Hepatocyte (in vitro differentiated cells): ENCODE results near the gene TM4SF4. TPM values are rescaled to one million over a fixed set of nuclear protein-coding genes. Genes with fewer than 3 reads are reported as not detected.

Experiments
- DNase-seq: peaks from one replicate; pipeline ENCODE4 v3.0.0-alpha.2; 2016; ENCODE audit warnings: low spot score
- H2AFZ ChIP-seq: fragments of 200-600 bp; sonication (generic); 2 replicates; pipeline ENCODE4 v1.6.0; 2016; ENCODE audit warnings: antibody characterized with exemption, mild to moderate bottlenecking
- H3K27ac ChIP-seq: fragments of 200-600 bp; sonication (generic); 2 replicates; pipeline ENCODE4 v1.5.1; 2016; ENCODE audit warnings: mild to moderate bottlenecking
- H3K27me3 ChIP-seq: fragments of 200-600 bp; sonication (generic); 2 replicates; pipeline ENCODE4 v1.6.1; 2016
- H3K36me3 ChIP-seq: fragments of 200-600 bp; sonication (generic); replicated peaks from 2 replicates; pipeline ENCODE4 v1.5.1; 2016; ENCODE audit warnings: low read depth; ENCODE audit not compliant: insufficient read depth
- H3K4me1 ChIP-seq: fragments of 200-600 bp; sonication (generic); 2 replicates; pipeline ENCODE4 v1.5.1; 2016; ENCODE audit warnings: mild to moderate bottlenecking, moderate library complexity; ENCODE audit not compliant: insufficient read depth
- H3K4me2 ChIP-seq: fragments of 200-600 bp; sonication (generic); 2 replicates; pipeline ENCODE4 v1.6.0; 2016
- H3K4me3 ChIP-seq: fragments of 200-600 bp; sonication (generic); 2 replicates; pipeline ENCODE4 v1.5.1; 2016; ENCODE audit warnings: mild to moderate bottlenecking
- H3K79me2 ChIP-seq: fragments of 200-600 bp; sonication (generic); 2 replicates; pipeline ENCODE4 v1.6.0; 2017; ENCODE audit warnings: mild to moderate bottlenecking
- H3K9me2 ChIP-seq: fragments of 200-600 bp; sonication (generic); replicated peaks from 2 replicates; pipeline ENCODE4 v1.6.0; 2017; ENCODE audit warnings: mild to moderate bottlenecking; ENCODE audit not compliant: insufficient read depth
- H3K9me3 ChIP-seq: fragments of 200-600 bp; sonication (generic); 2 replicates; pipeline ENCODE4 v1.5.1; 2016; ENCODE audit warnings: low read depth, mild to moderate bottlenecking
- H4K20me1 ChIP-seq: fragments of 200-600 bp; sonication (generic); 2 replicates; pipeline ENCODE4 v1.6.0; 2016; ENCODE audit warnings: mild to moderate bottlenecking; ENCODE audit not compliant: insufficient read depth, poor library complexity, severe bottlenecking
- EZH2 ChIP-seq: fragments of 200-600 bp; sonication (generic); IDR thresholded peaks from 2 replicates; pipeline ENCODE4 v1.6.1; 2016; ENCODE audit warnings: antibody characterized with exemption, mild to moderate bottlenecking, borderline replicate concordance
- EZH2phosphoT487 ChIP-seq: fragments of 200-600 bp; sonication (generic); IDR thresholded peaks from one replicate; pipeline ENCODE4 v1.6.1; 2018; ENCODE audit warnings: antibody characterized with exemption, mild to moderate bottlenecking, low read depth, moderate library complexity; ENCODE audit not compliant: unreplicated experiment, severe bottlenecking
- WGBS: methylation state at CpG from one replicate; pipeline ENCODE4 v1.1.6; 2016; ENCODE audit warnings: low lambda C conversion rate; ENCODE audit errors: missing lambda C conversion rate; 5-methylcytosine and 5-hydroxymethylcytosine counted together
- polyA plus RNA-seq: library from polyadenylated mRNA; unstranded; fragments of >200 nt; fragmentation: Nextera tagmentation; extraction: Ambion mirVana; gene quantifications from 2 replicates; pipeline ENCODE4 v1.2.1, GENCODE V29; 2016
- total RNA-seq: library from RNA; depleted of rRNA; stranded (reverse); fragments of >200 nt; gene quantifications from 2 replicates; pipeline ENCODE4 v1.2.3, GENCODE V29; 2014
- TF ChIP-seq, protein P1 (sequence below): fragments of 200-600 bp; sonication (generic); IDR thresholded peaks from 2 replicates; pipeline ENCODE4 v1.5.1; 2016; ENCODE audit warnings: antibody characterized with exemption, mild to moderate bottlenecking; ENCODE audit not compliant: poor library complexity

Gene TM4SF4
- total and polyA plus RNA-seq, 2 experiments from 2014 or later = 434 to 763 TPM

DNA sequence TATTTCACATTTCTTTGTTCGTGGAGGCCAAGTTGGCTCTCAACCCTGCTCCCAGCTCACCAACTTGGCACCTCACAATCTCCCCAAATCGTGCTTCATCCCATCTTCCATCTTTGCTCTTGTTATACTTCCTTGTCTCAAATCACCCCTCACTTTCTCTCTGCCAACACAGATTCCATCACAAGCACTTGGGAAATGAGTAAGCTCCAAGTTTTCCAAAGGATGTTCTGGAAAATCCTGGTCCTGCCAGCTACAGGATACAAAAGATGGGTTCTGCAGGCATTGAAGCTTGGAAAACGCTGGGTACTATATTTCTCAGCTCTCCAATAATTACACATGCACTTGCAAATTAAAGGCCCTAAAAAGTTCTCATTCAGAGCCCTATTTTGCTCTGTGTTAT, 4.1 kb upstream of the TM4SF4 start:
- DNase-seq = no peak
- no peak for TF ChIP-seq EZH2phosphoT487
- TF ChIP-seq, protein P1, sequence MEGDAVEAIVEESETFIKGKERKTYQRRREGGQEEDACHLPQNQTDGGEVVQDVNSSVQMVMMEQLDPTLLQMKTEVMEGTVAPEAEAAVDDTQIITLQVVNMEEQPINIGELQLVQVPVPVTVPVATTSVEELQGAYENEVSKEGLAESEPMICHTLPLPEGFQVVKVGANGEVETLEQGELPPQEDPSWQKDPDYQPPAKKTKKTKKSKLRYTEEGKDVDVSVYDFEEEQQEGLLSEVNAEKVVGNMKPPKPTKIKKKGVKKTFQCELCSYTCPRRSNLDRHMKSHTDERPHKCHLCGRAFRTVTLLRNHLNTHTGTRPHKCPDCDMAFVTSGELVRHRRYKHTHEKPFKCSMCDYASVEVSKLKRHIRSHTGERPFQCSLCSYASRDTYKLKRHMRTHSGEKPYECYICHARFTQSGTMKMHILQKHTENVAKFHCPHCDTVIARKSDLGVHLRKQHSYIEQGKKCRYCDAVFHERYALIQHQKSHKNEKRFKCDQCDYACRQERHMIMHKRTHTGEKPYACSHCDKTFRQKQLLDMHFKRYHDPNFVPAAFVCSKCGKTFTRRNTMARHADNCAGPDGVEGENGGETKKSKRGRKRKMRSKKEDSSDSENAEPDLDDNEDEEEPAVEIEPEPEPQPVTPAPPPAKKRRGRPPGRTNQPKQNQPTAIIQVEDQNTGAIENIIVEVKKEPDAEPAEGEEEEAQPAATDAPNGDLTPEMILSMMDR = no peak
- no peak for TF ChIP-seq EZH2
- H3K27ac ChIP-seq = no peak overlapping the region

DNA sequence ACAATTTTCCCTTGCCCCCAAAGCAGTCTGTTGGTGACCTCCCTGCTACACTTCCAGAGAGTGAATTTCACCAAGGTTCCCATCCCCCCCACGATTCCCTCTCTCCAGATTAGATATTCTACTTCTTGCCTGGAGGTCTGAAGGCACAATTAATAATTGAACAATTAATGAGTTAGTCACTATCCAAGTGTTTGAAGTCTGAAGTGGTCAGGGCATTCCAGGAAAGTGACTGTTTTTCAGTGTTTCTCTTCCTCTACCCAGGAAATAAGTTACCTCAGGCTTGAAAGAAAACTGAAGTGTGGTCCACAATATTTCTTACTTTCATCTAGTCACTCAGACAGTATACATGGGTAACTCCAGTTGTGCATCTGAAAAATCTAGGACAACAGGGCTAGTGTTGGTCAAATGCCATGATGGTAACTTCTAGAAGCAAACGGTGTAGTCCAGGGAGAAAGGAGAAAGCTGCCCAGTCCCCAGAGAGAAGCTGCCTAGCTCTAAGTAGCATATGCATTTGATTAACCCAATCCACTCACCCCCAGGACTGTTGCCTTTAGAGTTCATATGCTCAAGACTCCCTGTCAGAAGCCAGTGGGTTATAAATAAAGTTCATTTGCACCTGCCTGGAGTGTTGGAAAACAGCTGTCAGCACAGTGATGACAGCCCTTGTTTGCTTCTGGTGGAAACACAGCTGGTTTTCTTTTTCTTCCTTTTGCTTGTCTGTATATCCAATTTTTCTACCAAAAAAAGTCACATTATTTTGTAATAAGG, 2.3 kb upstream of the TM4SF4 start:
- H3K27ac ChIP-seq = peak overlapping the region; percentile 88

More for the DNA sequence above, 4.1 kb upstream of the TM4SF4 start:
- H3K79me2 ChIP-seq = peaks cover 7% of the 10 kb centered on the region
- H3K4me3 ChIP-seq = no peak overlapping the region
- H3K4me1 ChIP-seq = peaks cover 32% of the 10 kb centered on the region
- H4K20me1 ChIP-seq = no peaks in the 10 kb centered on the region
- H3K27me3 ChIP-seq = no peaks in the 10 kb centered on the region
- no peaks in the 10 kb centered on the region for H3K9me3 ChIP-seq
- WGBS = 91% methylated on average over 3 of the region's 3 CpGs
- no peak overlapping the region for H3K4me2 ChIP-seq
- H2AFZ ChIP-seq = no peak overlapping the region
- H3K9me2 ChIP-seq = no peaks in the 10 kb centered on the region
- H3K36me3 ChIP-seq = no peaks in the 10 kb centered on the region

DNA sequence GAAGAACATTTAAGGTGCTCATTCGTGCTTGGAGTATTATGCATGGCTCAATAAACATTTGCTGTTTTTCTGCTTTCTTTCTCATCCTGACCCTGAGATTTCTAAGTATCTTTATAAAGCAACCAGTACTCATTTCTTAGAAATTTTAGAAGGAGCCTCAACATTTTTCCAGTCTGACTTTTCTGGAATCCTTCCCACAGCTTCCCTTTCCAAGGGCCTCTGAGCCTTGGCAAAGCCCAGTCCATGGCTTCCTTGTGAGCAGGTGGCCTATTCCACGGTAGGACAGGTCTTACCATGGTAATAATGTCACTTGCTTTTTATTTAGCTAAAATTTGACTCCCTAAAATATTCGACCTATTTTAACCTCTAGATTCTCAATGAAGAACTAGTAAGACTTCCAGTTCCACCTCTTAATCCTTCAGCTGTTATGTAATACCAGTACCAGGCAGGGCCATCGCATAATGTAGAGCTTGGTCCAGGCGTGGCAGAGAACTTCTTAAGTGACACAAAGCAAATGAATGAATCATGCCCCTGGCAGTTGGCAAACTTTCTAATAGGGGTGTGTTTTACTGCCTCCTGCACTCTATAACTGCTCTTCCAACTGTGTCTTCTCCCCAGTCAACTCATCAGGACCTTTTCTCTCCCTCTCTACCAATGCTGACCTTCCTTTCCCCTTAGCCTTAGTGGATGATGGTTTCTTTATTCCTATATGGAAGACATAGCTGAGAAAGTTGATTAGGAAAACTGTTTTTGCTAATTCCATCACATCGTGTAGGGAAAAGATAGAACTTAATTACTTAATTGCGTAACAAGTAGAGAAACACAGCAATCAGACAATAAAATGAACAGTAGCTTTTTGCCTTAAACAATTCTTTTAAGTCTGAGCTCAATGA, 894 bp upstream of the TM4SF4 start:
- peak; percentile 80 for DNase-seq
- peaks cover 30% of the 10 kb centered on the region for H3K4me1 ChIP-seq
- H3K79me2 ChIP-seq = peaks cover 22% of the 10 kb centered on the region
- no peak for TF ChIP-seq EZH2phosphoT487
- TF ChIP-seq, protein P1 = no peak
- no peak for TF ChIP-seq EZH2
- whole genome bisulfite sequencing = 68% methylated on average over 7 of the region's 7 CpGs
- H3K36me3 ChIP-seq = no peaks in the 10 kb centered on the region
- no peaks in the 10 kb centered on the region for H3K9me2 ChIP-seq
- peak overlapping the region; percentile 60 for H3K4me2 ChIP-seq
- H3K27ac ChIP-seq = peak overlapping the region; percentile 88
- H2AFZ ChIP-seq = no peak overlapping the region
- H3K9me3 ChIP-seq = no peaks in the 10 kb centered on the region
- H4K20me1 ChIP-seq = no peaks in the 10 kb centered on the region
- no peaks in the 10 kb centered on the region for H3K27me3 ChIP-seq
- no peak overlapping the region for H3K4me3 ChIP-seq

More for the DNA sequence above, 2.3 kb upstream of the TM4SF4 start:
- H3K4me3 ChIP-seq = no peak overlapping the region
- WGBS = 48% methylated on average over 2 of the region's 2 CpGs
- H3K36me3 ChIP-seq = no peaks in the 10 kb centered on the region
- no peaks in the 10 kb centered on the region for H3K9me2 ChIP-seq
- no peak for DNase-seq
- no peaks in the 10 kb centered on the region for H4K20me1 ChIP-seq
- no peak for TF ChIP-seq EZH2
- no peak for TF ChIP-seq EZH2phosphoT487
- TF ChIP-seq, protein P1 = no peak
- H3K4me2 ChIP-seq = no peak overlapping the region
- H3K27me3 ChIP-seq = no peaks in the 10 kb centered on the region
- H2AFZ ChIP-seq = no peak overlapping the region
- H3K79me2 ChIP-seq = peaks cover 20% of the 10 kb centered on the region
- H3K4me1 ChIP-seq = peaks cover 32% of the 10 kb centered on the region
- no peaks in the 10 kb centered on the region for H3K9me3 ChIP-seq
